Astrocyte (in vitro differentiated cells and primary cell): ENCODE data around the gene DDIAS.

Source experiments
- CTCF ChIP-seq: IDR thresholded peaks from 2 replicates; pipeline ENCODE4 v1.5.1; 2011; ENCODE audit warnings: low read depth, mild to moderate bottlenecking, inconsistent platforms, low read length, moderate library complexity; ENCODE audit not compliant: insufficient read depth
- EZH2 ChIP-seq: IDR thresholded peaks from 2 replicates; pipeline ENCODE4 v1.6.1; 2012; ENCODE audit warnings: mild to moderate bottlenecking, low read length, inconsistent platforms; ENCODE audit not compliant: insufficient read depth

GRCh38 chr11:82908311-82908710 lies 6.8 kb downstream of the DDIAS start:
- no peak for TF ChIP-seq CTCF
- TF ChIP-seq EZH2 = no peak
